Glutamatergic neuron (in vitro differentiated cells): ENCODE data around the gene MYO5C. TPM values are rescaled to one million over a fixed set of nuclear protein-coding genes. Genes with fewer than 3 reads are reported as not detected.
A peak's percentile ranks its signal among the peaks of the same experiment; 100 is the strongest.

Experiments
- DNase-seq: peaks from one replicate; pipeline ENCODE4 v3.0.0; 2022
- H3K27ac Mint-ChIP-seq: one replicate; pipeline ENCODE4 v1.8.0; 2020; ENCODE audit warnings: mild to moderate bottlenecking, mixed read lengths, inconsistent platforms; ENCODE audit not compliant: unreplicated experiment
- H3K27me3 Mint-ChIP-seq: one replicate; pipeline ENCODE4 v1.8.0; 2020; ENCODE audit warnings: mild to moderate bottlenecking, moderate library complexity, mixed read lengths, inconsistent platforms; ENCODE audit not compliant: unreplicated experiment
- H3K36me3 Mint-ChIP-seq: one replicate; pipeline ENCODE4 v1.8.0; 2020; ENCODE audit warnings: mild to moderate bottlenecking, mixed read lengths, inconsistent platforms; ENCODE audit not compliant: unreplicated experiment
- H3K4me1 Mint-ChIP-seq: one replicate; pipeline ENCODE4 v1.8.0; 2020; ENCODE audit warnings: mild to moderate bottlenecking, low read depth, mixed read lengths, inconsistent platforms; ENCODE audit not compliant: unreplicated experiment
- H3K4me3 Mint-ChIP-seq: one replicate; pipeline ENCODE4 v1.8.0; 2020; ENCODE audit warnings: mild to moderate bottlenecking, mixed read lengths, inconsistent platforms; ENCODE audit not compliant: unreplicated experiment
- H3K9me3 Mint-ChIP-seq: one replicate; pipeline ENCODE4 v1.8.0; 2020; ENCODE audit warnings: mild to moderate bottlenecking, moderate library complexity, mixed read lengths, inconsistent platforms; ENCODE audit not compliant: unreplicated experiment
- total RNA-seq: library from RNA; stranded (reverse); fragmentation: NEBNext Ultra II Directional; extraction: Animal tissue kit (Norgen Biotek cat#: 25700); gene quantifications from one replicate; pipeline ENCODE4 v1.2.1, GENCODE V29; 2021; ENCODE audit not compliant: unreplicated experiment
- TF ChIP-seq, protein P1 (sequence below): fragments of 200-600 bp; sonication (generic); IDR thresholded peaks from one replicate; pipeline ENCODE4 v1.5.0; 2021; ENCODE audit not compliant: partially characterized antibody, unreplicated experiment

Gene MYO5C
- total RNA-seq, 1 donor from 2014 or later = 0.66 TPM

DNA sequence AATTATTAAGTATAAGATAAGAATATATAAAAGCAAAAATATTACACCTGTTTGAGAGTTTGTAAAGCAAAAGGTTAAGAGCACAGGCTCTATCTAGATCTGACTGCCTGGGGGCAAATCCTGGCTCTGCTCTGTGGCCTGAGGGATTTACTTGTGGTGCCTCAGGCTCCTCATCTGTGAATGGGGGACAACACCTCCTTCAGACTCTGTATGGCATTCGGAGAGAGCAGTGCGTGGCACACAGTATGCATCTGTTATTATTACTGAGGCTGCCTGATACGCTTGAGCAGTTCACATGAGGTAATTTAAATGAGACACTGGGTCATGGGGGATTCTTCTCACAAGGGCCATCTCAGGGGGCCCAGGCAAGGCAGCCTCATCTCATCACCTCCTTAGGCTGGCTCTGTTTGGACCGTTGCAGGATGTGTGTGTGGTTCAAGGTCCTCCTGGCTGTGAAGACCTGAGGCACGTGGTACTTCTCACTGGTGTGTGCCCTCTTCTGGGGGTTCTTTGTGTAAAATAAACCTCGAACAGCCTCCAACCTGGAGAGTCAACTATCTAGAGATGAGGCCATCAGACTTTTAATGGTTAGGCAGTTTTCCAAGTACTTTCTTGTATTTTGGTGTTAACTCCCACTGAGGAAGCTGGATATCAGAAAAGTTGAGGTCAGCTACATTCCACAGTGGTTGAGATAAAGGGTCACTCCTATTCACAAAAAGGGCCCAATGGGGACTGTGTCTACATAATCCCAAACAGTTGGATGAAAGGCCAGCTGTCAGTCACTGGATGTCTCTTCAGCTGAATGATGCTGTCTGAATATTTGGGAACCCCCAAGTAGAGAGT is 113.4 kb downstream of the MYO5C start:
- peaks cover 8% of the 10 kb centered on the region for H3K27me3 Mint-ChIP-seq
- TF ChIP-seq, protein P1, sequence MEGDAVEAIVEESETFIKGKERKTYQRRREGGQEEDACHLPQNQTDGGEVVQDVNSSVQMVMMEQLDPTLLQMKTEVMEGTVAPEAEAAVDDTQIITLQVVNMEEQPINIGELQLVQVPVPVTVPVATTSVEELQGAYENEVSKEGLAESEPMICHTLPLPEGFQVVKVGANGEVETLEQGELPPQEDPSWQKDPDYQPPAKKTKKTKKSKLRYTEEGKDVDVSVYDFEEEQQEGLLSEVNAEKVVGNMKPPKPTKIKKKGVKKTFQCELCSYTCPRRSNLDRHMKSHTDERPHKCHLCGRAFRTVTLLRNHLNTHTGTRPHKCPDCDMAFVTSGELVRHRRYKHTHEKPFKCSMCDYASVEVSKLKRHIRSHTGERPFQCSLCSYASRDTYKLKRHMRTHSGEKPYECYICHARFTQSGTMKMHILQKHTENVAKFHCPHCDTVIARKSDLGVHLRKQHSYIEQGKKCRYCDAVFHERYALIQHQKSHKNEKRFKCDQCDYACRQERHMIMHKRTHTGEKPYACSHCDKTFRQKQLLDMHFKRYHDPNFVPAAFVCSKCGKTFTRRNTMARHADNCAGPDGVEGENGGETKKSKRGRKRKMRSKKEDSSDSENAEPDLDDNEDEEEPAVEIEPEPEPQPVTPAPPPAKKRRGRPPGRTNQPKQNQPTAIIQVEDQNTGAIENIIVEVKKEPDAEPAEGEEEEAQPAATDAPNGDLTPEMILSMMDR = no peak
- no peak for DNase-seq
- H3K4me1 Mint-ChIP-seq = peaks cover 5% of the 10 kb centered on the region
- no peak overlapping the region for H3K4me3 Mint-ChIP-seq
- no peaks in the 10 kb centered on the region for H3K36me3 Mint-ChIP-seq
- H3K9me3 Mint-ChIP-seq = peaks cover 4% of the 10 kb centered on the region
- H3K27ac Mint-ChIP-seq = no peak overlapping the region

GRCh38 chr15:52180851-52181450 is 114.7 kb downstream of the MYO5C start:
- TF ChIP-seq, protein P1 = no peak

GRCh38 chr15:52180196-52180835 is 115.3 kb downstream of the MYO5C start:
- TF ChIP-seq, protein P1 = no peak
- H3K4me1 Mint-ChIP-seq = peaks cover 2% of the 10 kb centered on the region
- H3K27me3 Mint-ChIP-seq = peaks cover 6% of the 10 kb centered on the region
- peak overlapping the region; percentile 62 for H3K27ac Mint-ChIP-seq
- H3K9me3 Mint-ChIP-seq = peaks cover 3% of the 10 kb centered on the region
- peak overlapping the region; percentile 83 for H3K4me3 Mint-ChIP-seq
- H3K36me3 Mint-ChIP-seq = no peaks in the 10 kb centered on the region
- no peak for DNase-seq

More at GRCh38 chr15:52180851-52181450, 114.7 kb downstream of the MYO5C start:
- peaks cover 2% of the 10 kb centered on the region for H3K4me1 Mint-ChIP-seq
- H3K4me3 Mint-ChIP-seq = peak overlapping the region; percentile 83
- peaks cover 3% of the 10 kb centered on the region for H3K9me3 Mint-ChIP-seq
- H3K36me3 Mint-ChIP-seq = no peaks in the 10 kb centered on the region
- no peak for DNase-seq
- peaks cover 7% of the 10 kb centered on the region for H3K27me3 Mint-ChIP-seq
- H3K27ac Mint-ChIP-seq = peak overlapping the region; percentile 55

- H3K27me3 Mint-ChIP-seq = peaks cover 5% of the 10 kb centered on the region
- peak; percentile 84 for DNase-seq
- peaks cover 2% of the 10 kb centered on the region for H3K4me1 Mint-ChIP-seq
- TF ChIP-seq, protein P1 = no peak
- peak overlapping the region; percentile 89 for H3K27ac Mint-ChIP-seq
- H3K9me3 Mint-ChIP-seq = peaks cover 3% of the 10 kb centered on the region
- H3K36me3 Mint-ChIP-seq = no peaks in the 10 kb centered on the region
- peak overlapping the region; percentile 97 for H3K4me3 Mint-ChIP-seq
Observed at GRCh38 chr15:52179278-52180195, 116.1 kb downstream of the MYO5C start.
